Measurements from ENCODE around the gene RECK.
A peak's percentile ranks its signal among the peaks of the same experiment; 100 is the strongest.

The RECK gene

DNA sequence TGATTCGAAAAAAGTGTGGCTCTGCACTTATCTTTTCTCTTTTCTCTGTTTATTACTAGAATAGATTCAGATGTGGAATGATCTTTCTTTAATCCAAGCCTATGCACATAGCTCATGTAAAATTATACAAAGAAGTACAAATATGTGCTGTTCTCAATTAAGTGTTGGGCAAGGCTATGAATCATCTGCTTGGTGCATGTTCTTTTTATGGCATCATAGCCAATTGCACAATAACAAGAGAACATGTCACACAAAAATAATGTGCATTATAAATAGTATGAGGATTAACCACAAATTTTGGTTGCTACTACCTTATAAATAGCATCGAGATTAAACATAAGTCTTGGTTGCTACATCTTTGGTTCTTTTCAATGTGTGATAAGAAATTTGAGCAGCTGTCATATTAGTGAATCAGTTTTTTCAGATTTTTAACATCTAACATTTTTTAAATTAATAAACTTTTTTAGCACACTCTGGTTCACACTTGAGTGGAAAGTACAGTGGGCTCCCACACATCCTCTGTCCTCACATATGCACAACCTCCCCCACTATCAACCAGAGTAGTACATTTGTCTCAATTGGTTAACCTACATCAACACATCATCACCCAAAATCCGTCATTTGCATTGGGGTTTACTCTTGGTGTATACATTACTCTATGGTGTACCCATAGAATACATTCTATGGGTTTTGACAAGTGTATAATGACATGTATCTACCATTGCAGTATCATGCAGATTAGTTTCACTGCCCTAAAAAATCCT is 6.8 kb upstream of the RECK start:
- DNase-seq: peak; percentile 98

- DNase-seq: peak; percentile 52
Measured at GRCh38 chr9:36030871-36031270, 5.8 kb upstream of the RECK start.

GRCh38 chr9:36031774-36032555 is 4.7 kb upstream of the RECK start:
- peak; percentile 87 for DNase-seq

DNA sequence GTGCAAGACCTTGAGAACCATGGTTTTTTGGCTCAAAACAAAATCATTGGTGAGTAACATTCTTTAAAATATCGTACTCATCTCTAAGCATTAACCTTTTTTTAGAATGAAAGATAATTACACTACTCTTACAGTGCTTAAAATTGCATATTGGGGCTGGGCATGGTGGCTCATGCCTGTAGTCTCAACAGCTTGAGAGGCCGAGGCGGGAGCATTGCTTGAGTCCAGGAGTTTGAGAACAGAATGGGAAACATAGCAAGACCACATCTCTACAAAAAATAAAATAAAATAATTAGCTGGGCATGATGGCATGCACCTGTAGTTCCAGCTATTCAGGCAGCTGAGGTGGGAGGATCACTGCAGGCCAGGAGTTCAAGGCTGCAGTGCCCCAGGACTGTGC is 2.9 kb upstream of the RECK start:
- DNase-seq: no peak

GRCh38 chr9:36034234-36034633 is 2.5 kb upstream of the RECK start:
- DNase-seq: no peak

GRCh38 chr9:36035006-36035405 is 1.7 kb upstream of the RECK start:
- DNase-seq: peak; percentile 87

DNA sequence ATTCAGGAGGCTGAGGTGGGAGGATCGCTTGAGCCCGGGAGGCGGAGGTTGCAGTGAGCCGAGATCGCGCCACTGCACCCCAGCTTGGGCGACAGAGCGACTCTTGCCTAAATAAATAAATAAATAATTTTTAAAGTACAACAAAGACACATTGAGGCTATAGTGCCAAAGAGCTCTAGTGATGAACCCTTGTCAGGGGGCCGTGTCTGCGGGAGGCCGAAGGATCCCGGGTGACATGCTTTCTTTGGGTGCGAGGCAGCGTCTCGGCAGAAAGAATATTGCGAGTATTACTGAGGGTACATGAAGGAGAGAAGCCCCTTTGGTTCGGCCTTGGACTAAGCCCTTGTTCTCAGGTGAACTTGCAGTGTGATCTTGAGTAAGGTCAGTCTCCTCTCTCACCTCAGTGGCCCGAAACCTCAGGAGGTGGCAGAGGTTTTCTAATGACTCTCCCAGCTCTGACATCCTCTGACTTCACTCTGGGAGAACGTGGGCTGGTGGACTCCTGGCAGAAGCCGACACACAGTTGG is 397 bp upstream of the RECK start:
- DNase-seq: no peak

DNA sequence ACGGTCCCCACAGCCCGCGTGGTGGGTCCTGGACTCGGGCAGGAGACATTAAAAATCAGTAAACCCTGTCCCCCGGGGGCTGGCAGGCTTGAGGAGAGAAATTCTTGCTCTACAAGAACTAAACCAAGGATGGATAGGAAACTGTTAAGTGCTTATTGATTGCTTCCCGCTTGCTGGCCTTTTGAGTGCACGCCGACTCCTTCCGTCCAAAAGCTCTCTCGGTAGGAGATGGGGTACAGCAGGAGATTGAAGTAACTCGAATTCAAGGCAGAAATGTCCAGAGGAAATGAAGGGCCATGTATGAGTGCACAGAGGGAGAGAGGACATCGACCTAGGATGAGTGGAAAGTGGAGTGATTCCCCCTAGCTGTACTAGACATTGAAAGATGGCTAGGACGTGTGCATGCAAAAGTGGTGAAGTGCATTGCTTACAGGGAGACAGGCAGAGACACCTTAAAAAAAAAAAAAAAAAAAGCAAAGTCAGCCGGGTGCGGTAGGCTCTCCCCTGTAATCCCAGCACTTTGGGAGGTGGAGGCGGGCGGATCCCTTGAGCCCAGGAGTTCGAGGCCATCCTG is 923 bp downstream of the RECK start:
- DNase-seq: peak; percentile 19

- no peak for DNase-seq
Measured at GRCh38 chr9:36039121-36039520, 2.4 kb downstream of the RECK start.

DNA sequence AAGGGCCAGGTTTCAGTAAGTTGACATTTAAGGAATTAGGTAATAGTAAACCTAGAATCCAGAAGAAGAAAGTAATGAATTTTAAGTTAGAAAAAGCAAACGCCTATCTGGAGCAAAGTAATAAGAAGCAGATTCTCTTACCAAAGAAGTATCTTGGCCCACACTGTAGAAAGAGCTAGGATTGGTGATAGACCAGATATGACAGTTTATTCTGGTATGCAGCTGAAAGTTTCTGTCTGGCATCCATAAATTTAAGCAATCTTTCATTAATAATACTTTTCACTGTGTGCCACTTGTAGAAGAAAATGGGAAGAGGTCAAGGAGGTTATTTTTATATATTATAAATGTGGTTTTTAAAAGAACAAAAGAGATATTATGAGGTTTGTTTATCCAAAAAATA is 3.0 kb downstream of the RECK start:
- peak; percentile 77 for DNase-seq

DNA sequence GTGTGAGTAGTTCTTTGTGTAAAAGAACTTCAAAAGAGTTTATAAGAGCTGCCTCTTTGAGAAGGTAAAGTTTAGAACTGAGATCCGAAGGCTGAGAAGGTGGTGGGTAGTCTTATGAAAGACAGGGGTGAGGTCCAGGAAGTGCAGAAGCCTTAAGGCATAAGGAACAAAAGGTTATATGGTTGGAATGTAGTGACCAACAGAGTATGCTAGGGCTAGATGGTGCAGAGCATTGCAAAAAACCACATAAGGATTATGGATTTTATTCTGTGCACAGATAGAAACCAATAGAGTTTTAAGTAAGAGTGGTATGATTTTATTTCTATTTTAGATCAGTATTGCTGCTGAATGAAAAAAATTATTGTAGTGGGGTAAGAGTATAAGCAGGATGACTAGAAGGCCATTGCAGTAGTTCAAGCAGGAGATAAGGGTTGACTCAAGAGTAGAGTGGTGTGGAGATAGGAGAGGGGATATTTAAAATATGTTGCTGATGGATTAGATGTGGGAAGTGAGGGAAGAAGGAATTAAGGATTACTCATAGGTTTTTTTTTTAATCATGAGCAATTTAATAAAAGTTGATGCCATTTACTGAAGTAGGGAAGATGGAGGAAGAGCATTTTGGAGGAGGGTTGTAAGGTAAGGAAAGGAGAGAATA is 3.7 kb downstream of the RECK start:
- DNase-seq: peak; percentile 80

DNA sequence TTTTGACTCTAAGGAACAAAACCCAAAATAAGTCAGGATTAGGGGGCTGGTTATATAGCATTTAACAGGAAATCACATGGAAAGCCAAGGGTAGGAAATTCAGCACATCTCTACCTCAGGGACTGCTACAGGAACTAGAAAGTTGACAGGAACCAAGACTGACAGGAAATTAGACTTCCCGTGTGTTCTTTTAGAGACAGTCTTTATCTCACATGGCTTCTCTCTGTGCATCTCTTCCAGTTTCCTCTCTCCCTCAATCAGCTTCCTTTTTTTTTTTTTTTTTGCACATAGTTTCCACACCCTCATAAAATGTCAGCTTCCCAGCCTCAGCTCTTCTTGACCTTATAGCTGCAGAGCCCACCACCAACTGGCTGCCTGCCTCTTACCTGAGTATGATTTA is 4.8 kb downstream of the RECK start:
- DNase-seq: no peak

- DNase-seq: no peak
Measured at GRCh38 chr9:36045610-36046009, 8.9 kb downstream of the RECK start.

- no peak for DNase-seq
Measured at GRCh38 chr9:36046923-36047322, 10.2 kb downstream of the RECK start.

DNA sequence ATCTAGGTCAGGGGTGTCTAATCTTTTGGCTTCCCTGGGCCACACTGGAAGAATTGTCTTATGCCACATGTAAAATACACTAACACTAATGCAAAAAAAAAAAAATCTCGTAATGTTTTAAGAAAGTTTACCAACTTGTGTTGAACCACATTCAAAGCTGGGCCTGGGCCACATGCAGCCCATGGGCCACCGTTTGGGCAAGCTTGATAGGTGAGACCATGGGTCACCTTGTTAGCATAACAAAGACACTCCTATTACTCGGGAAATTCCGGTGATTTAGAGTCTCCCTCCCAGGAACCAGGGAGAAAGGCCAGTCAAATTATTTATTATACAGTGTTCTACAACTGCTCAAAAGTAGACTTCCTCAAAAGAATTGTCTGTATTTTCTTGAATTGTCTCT is 12.7 kb downstream of the RECK start:
- DNase-seq: no peak

DNA sequence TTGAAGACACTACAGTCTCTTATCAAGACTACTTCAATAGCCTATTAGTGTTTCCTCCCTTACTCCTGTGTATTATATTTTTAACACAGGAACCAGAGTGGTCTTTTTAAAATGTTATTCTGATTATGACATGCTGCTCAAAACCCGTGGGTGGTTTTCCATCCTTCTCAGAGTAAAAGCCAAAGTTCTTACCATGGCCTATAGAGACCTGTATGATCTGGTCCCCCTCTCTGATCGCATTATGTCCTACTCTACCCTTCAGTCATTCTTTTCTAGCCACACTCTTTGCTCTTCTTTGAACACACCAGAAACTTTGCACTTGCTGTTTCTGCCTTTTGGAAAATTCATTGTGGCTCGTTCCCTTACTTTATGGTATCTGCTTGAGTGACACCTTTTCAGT is 13.8 kb downstream of the RECK start:
- DNase-seq: no peak

DNA sequence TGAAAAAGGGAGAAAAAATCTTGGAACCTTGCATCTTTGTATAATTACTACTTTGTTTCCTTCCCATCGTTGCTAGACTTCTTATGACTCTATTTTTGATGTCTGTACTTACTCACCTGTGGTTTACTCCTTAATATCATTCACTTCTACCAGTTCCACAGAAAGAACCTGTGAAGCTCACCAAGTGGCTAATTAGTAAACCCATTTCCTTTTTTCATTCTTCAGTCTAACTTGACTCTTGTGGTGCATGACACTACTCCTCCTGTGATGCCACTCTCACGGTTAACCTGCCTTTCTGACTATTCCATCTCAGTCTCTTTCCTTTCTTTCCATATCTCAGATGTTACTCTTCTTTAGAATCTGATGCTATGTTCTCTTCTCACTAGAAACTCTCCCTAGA is 14.6 kb downstream of the RECK start:
- no peak for DNase-seq

DNA sequence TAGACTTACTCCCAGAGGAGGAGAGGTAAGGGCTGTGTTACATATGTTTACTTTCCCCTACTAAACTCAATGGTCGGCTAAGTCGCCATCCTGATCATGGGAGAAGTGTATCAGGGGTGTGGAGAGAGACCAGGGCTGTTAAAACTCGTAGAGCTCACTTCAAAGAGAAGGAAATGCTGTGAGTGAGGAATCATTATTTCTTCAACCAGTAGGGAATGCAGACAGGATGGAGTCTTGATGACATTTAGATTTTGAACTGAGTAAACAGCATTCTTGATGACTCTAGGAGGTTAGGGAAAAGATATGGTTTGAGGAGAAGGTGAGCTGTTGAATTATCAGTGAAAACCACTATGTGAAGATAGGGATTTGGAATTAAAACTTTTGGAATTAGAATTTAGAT is 17.3 kb downstream of the RECK start:
- DNase-seq: peak; percentile 43

DNA sequence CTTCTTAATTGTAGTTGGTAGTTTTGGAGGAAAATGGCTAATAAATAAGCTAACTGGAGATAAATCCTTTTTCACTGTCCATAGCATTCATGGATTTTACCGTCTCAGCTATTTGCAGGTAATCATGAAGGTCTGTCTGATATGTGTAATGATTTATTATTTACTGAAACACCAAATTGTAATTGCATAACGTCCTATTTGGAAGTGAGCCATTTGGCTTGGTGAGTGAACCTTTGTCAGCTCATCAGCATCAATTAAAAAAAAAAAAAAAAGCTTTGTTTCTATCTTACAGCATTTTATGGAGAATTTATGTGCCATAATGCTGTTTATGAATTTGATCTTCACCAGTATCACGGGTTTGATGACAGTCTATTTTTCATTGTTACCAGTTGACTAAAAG is 20.2 kb downstream of the RECK start:
- no peak for DNase-seq

GRCh38 chr9:36063804-36064447 is 27.2 kb downstream of the RECK start:
- peak; percentile 68 for DNase-seq

DNA sequence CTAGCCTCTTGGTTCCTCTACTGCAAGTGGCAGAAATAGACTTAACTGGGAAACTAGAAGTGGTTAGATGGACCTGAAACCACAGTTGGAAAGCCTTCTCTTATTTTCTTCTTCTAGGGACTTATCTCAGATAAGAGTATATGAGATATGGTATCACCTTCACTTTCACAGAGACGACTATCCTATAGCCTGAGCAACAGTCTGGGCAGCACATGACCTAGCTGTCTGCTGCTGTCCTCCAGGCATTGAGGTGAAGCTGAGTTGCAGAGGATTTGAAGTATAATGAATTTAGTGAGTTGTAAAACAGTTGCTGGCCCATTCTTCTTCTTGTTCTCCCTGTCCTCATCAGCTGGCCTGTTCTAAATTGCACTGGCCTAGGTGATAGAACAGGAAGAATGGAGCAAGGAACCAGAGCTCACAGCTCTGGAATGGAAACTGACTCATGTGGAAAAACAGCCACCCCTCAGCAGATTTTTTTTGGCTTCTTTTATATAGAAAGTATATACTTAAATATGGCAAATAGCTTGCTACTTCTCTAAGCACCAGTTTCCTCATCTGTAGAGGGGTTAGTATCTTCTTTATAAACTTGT is 27.8 kb downstream of the RECK start:
- DNase-seq: peak; percentile 59

- no peak for DNase-seq
Measured at GRCh38 chr9:36074055-36074454, 37.3 kb downstream of the RECK start.

All from fibroblast of skin of right biceps (primary cell).